ENCODE results near the gene TAS1R3.

Gene TAS1R3

DNA sequence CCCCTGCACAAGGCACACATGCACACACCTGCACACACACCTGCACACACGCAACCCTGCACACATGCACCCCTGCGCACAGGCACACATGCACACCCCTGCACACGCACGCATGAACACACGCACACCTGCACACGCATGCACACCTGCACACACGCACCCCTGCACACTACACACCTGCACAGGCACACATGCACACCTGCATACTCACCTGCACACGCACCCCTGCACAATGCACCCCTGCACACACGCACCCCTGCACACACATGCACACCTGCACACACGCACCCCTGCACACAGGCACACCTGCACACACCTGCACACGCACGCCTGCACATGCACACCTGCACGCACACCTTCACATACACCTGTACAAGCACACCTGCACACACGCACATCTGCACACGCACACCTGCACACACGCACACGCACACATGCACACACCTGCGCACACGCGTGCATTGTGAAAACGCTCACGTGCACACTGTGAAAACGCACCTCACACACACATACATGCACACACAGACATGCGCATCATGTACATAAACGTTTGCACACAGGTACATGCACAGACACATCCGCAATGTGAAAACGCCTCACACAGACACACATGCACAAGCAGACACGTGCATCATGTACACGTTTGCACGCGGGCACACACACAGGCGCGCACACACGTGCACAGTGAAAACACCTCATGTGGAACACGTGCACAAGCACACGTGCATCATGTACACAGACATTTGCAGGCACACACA is 9.9 kb downstream of the TAS1R3 start:
- DNase-seq = no peak

DNA sequence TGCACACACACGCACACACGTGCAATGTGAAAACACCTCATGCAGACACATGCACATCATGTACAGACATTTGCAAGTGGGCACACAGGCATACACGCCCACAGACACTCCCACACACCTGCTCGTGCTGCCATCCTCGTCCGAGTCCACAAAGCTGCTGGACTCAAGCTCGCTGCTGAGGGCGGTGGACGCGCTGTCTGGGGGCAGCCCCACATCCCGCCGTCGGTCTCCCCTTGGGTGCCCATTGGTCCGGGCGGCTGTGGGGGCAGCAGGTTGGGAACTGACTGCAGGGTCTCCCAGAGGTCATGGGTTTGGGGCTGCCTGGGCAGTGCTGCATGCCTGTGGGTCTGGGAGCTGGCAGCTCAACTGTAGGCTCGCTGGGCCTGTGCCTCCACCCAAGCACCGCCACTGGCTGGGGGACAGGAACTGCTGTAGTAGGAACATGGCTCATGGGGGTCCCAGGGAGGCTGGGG is 10.5 kb downstream of the TAS1R3 start:
- DNase-seq = no peak

DNA sequence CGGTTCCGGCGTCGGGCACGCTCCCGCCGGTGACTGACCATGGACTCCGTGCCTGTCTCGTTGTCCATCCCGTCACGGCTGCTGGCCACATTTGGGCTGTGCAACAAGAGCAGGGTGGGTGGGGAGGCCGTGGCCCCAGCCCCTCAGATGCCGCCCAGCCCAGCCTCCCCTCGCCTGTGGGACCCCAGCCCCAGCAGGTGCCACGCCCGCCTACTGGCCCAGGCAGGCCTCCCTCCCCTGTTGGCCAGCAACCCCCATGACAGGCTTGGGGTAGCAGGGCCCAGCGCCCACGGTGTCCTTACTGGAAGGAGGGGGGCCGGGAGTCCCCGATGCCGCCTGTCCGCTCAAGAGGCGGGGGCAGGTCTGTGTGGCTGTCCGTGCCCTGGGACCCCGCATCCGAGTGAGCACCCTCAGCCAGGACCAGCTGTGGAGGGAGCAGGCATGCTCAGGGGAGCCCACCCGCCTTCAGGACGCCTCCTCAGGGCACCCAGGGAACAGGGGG is 11.0 kb downstream of the TAS1R3 start:
- DNase-seq = no peak

GRCh38 chr1:1342584-1343115 is 11.6 kb downstream of the TAS1R3 start:
- no peak for DNase-seq

DNA sequence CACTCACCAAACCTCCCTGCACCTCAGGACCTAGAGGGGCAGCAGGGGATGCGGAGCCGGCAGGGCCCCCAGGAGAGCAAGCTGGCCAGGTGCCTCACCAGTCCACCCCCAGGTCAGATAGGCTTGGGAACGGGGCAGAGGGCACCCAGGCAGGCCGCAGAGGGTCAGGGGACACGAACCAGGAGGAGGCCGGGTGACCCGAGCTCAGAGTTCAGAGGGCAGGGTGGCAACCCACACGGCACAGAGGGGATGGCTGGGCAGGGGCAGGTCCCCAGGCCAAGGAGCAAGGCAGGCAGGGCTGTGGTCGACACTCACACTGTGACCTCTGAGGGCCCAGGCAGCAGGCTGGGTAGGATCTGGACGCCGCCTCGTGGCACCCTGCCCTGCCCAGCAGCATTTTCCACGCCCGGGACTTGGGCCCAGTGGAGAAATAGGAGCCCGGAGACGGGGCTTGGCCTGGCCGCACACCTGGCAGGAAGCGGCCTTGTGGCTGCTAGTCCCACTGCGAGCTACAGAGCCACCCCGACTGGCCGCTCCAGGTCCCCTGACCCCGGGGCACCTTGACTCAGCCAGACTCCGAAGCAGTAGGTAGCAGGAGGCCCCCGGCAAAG is 12.8 kb downstream of the TAS1R3 start:
- no peak for DNase-seq

- DNase-seq = peak; percentile 61
Observed at GRCh38 chr1:1344655-1345361, 13.7 kb downstream of the TAS1R3 start.

DNA sequence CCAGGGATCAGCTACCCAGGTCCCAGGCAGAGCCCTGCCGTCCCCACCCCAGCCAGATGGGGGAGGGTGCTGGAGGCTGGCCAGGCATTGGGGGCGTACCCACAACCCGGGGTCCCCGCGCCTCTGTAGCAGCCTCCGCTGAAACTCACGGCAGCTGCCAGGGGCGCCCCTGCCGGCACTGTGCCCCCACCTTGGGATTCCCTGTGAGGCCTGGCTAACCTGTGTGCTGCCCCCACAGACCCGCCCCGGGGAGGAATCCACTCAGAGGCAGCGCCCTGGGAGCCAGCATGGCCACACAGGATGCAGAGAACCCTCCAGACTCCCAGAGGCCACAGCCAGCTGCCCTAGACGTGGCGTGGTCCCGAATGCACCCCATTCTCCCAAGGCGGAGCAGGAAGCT is 14.3 kb downstream of the TAS1R3 start:
- no peak for DNase-seq

DNA sequence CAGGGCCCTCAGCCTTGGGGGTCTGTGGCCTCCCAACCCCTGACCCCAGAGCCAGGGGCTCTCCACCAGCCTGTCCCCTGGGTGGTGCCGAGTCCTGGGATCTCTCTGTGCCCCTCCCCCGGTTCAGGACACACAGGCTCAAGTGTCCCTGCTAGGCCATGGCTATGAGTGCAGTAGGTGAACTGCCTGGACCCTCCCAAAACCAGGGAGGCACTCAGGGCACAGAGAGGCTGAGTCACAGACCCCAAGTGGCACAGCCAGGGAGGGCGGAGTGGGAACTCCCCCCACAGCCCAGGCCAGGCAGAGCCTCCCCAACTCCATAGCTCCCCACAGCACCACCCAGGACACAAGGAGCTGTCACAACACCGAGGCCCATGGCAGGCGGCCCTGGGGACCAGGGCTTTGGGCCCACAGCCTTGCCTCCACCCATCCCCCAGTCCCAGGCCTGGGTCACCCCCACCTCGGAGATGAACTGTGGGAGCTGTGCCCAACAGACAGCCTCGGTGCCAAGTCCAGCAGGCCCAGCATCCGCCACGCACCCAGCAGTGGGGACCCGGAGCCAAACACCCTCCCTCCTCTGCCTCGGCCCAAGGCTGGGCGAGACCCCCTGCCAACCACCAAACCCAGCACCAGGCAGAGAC is 14.9 kb downstream of the TAS1R3 start:
- no peak for DNase-seq

DNA sequence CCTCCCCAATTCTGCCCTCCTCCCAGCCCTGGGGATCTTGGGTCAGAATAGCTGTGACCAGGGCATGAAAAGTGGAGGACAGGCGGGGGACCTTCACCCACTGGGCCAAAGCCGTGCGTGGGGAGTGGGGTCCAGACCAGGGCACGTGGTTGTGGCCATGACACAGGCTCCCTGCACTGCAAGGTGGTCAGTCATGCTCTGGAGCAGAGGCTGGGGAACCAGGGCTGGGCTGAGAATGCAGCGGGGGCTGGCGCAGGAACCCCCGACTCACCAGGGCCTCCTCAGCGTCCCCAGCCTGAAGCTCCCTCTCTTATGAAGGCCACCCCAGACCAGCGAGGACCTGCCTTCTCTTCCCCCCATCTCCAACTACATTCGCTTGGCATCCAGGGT is 15.4 kb downstream of the TAS1R3 start:
- DNase-seq = no peak

- DNase-seq = no peak
Observed at GRCh38 chr1:1347026-1347595, 16.0 kb downstream of the TAS1R3 start.

DNA sequence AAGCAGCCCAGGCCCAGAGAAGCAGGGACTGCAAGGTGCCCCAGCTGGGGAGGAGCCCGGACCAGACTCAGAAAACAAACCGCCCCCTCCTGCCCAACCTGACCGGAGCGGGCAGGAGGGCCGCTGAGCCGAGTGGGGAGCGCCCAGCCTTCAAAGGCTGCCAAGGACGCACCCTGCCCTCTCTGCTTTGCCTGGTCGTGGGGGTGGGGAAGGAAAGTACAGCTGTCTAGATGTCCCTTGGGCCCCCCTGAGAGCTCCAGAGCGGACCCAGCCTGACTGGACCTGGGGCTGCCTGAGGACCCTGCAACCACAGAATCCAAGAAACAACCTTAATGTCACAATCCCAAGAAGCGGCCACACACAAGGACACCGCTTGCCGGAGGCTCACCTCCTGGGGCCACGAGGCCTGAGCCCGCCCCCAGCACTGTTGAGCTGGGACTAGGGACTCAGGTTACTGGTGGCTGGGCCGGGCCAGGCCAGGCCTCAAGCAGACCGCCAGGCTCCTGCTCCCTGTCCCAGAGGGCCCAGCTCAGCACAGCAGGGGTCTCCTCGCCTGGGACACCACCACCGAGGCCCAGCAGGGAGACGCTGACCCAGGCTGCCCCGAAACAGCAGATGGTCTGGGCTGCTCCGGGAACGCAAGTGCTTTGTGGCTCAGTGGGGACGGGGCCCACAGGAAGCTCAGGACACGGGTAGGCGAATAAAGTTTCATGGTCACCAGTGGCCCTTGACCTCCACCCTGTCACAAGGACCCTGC is 16.8 kb downstream of the TAS1R3 start:
- DNase-seq = no peak

- no peak for DNase-seq
Observed at GRCh38 chr1:1348420-1349255, 17.6 kb downstream of the TAS1R3 start.

- peak; percentile 76 for DNase-seq
Observed at GRCh38 chr1:1349256-1350012, 18.4 kb downstream of the TAS1R3 start, which contains the start of gene DVL1. Gene DVL1, minus strand, starts transcription at chr1:1349418. Its CDS starts 353 bp downstream, at chr1:1349065.

GRCh38 chr1:1351511-1352427 is 20.7 kb downstream of the TAS1R3 start:
- DNase-seq = no peak

- DNase-seq = no peak
Observed at GRCh38 chr1:1352786-1353388, 21.8 kb downstream of the TAS1R3 start.

DNA sequence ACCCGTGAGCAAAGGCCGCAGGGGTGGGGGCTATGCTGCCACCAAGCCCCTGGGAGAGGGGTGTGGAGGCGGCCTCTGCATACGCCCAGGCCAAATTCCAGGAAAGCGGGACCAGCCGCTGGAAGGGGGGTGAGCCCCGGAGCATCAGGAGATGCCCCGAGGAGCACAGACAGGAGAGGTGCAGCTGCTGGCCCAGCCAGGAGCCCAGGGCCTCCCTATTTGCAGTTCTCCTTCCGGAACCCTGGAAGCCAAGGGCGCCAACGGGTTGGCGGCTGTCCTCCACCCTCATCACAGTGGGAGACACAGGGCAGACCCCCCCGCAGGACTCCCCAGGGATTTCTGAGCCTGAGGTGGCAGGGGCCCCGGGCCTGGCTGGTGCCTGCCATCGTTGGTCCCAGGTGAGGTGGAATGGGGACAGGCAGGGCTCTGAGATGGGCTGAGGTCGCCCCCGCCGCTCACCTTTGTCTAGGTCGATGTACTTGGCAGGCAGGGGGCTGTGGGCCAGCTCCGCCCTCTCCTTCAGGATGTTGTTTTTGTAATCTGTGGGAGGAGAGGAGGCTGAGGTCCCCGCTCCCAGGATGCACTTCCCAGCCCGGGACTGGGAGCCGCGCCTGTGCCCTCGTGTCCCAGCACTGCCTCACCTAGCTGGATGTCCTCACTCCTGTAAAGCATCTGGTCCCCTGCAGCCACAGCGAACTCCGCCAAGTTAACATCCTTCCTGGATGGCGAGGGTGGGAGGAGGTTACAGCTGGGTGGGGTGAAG is 22.5 kb downstream of the TAS1R3 start:
- no peak for DNase-seq
